Measurements from ENCODE around the gene HOXC9. TPM values are rescaled to one million over a fixed set of nuclear protein-coding genes. Genes with fewer than 3 reads are reported as not detected.

The HOXC9 gene
- total and polyA plus RNA-seq, 9 of the 15 experiments (the other 6 are each of a cell fraction or from before 2014, with no cell fraction given): 1.1 to 10.5 (median 9.3) TPM

DNA sequence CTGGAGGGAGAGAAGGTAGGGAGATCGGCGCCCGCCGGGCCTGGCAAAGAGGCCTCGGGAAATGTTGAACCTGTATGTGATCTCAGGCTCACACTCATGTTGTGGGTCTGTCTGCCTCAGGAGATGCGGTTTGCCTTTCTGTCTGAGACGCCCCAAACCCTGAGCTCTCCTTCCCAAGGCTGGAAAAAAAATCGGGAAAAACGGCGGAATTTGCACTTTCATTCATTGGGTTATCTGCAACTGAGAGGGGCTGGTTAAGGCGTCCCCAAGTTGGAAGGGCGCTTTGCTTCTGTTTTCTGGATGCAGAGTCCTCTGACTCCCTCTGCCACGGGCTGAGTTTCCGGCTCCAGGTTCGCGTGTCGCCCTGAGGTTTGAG, 5.0 kb upstream of the HOXC9 start (continued):
- TF ChIP-seq, protein P1, sequence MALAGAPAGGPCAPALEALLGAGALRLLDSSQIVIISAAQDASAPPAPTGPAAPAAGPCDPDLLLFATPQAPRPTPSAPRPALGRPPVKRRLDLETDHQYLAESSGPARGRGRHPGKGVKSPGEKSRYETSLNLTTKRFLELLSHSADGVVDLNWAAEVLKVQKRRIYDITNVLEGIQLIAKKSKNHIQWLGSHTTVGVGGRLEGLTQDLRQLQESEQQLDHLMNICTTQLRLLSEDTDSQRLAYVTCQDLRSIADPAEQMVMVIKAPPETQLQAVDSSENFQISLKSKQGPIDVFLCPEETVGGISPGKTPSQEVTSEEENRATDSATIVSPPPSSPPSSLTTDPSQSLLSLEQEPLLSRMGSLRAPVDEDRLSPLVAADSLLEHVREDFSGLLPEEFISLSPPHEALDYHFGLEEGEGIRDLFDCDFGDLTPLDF (CRISPR knock-in tag; IDR thresholded peaks at IDR 0.05): no peak
- TF ChIP-seq ZC3H11A (IDR thresholded peaks at IDR 0.05; ENCODE audit: low read depth, low read length): no peak
- no peak for TF ChIP-seq XRCC4 (IDR thresholded peaks at IDR 0.05; ENCODE audit: extremely low read depth, insufficient read depth, insufficient read length)
- TF ChIP-seq, protein P2, sequence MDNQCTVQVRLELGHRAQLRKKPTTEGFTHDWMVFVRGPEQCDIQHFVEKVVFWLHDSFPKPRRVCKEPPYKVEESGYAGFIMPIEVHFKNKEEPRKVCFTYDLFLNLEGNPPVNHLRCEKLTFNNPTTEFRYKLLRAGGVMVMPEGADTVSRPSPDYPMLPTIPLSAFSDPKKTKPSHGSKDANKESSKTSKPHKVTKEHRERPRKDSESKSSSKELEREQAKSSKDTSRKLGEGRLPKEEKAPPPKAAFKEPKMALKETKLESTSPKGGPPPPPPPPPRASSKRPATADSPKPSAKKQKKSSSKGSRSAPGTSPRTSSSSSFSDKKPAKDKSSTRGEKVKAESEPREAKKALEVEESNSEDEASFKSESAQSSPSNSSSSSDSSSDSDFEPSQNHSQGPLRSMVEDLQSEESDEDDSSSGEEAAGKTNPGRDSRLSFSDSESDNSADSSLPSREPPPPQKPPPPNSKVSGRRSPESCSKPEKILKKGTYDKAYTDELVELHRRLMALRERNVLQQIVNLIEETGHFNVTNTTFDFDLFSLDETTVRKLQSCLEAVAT (IDR thresholded peaks at IDR 0.05): peak in 1 of 2 experiments; percentile 7; a peak in 1 of 4 replicates
- TF ChIP-seq, protein P3, sequence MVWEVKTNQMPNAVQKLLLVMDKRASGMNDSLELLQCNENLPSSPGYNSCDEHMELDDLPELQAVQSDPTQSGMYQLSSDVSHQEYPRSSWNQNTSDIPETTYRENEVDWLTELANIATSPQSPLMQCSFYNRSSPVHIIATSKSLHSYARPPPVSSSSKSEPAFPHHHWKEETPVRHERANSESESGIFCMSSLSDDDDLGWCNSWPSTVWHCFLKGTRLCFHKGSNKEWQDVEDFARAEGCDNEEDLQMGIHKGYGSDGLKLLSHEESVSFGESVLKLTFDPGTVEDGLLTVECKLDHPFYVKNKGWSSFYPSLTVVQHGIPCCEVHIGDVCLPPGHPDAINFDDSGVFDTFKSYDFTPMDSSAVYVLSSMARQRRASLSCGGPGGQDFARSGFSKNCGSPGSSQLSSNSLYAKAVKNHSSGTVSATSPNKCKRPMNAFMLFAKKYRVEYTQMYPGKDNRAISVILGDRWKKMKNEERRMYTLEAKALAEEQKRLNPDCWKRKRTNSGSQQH (CRISPR knock-in tag; IDR thresholded peaks at IDR 0.05): no peak
- TF ChIP-seq, protein P4, sequence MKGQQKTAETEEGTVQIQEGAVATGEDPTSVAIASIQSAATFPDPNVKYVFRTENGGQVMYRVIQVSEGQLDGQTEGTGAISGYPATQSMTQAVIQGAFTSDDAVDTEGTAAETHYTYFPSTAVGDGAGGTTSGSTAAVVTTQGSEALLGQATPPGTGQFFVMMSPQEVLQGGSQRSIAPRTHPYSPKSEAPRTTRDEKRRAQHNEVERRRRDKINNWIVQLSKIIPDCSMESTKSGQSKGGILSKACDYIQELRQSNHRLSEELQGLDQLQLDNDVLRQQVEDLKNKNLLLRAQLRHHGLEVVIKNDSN (CRISPR knock-in tag; IDR thresholded peaks at IDR 0.05): no peak
